Medulla oblongata (tissue), 1 donor: ENCODE measurements around the gene ENTPD8.
"Not testable (repeated sequence)": the region's sequence is repeated elsewhere in the genome, so short reads cannot be mapped to it uniquely, and the experiment has no call there.

Experiments used
- DNase-seq: peaks from one replicate; pipeline ENCODE4 v3.0.0-alpha.2; 2015; ENCODE audit errors: extremely low spot score

Gene ENTPD8

GRCh38 chr9:137394866-137395665 lies 46.1 kb downstream of the ENTPD8 start:
- no peak for DNase-seq

GRCh38 chr9:137393176-137394150 lies 47.7 kb downstream of the ENTPD8 start:
- DNase-seq, result no peak

GRCh38 chr9:137392232-137393007 lies 48.7 kb downstream of the ENTPD8 start:
- no peak for DNase-seq

GRCh38 chr9:137391411-137391754 lies 49.8 kb downstream of the ENTPD8 start:
- DNase-seq, result no peak

- peak; percentile 40 for DNase-seq
These were observed 50.4 kb downstream of the ENTPD8 start for GRCh38 chr9:137390553-137391410.

- no peak for DNase-seq
These were observed 51.8 kb downstream of the ENTPD8 start for GRCh38 chr9:137389428-137389746.

GRCh38 chr9:137388589-137389427 lies 52.3 kb downstream of the ENTPD8 start:
- DNase-seq, result no peak

GRCh38 chr9:137387891-137388560 lies 53.1 kb downstream of the ENTPD8 start:
- DNase-seq, result no peak

GRCh38 chr9:137387114-137387890 lies 53.9 kb downstream of the ENTPD8 start:
- DNase-seq, result no peak

- not testable (repeated sequence) for DNase-seq
These were observed 54.5 kb downstream of the ENTPD8 start for GRCh38 chr9:137386507-137387113.

GRCh38 chr9:137385061-137385655 lies 56.0 kb downstream of the ENTPD8 start:
- DNase-seq, result no peak
